ENCODE measurements around the gene TMEM114. TPM values are rescaled to one million over a fixed set of nuclear protein-coding genes. Genes with fewer than 3 reads are reported as not detected.

The TMEM114 gene
- polyA plus RNA-seq, 1 experiment = not detected

- H3K27ac ChIP-seq (ENCODE audit: low read depth, low read length) = no peak overlapping the region
- no peak for DNase-seq (ENCODE audit: low read depth, low spot score)
These were observed 41.6 kb upstream of the TMEM114 start for GRCh38 chr16:8631818-8632465.

DNA sequence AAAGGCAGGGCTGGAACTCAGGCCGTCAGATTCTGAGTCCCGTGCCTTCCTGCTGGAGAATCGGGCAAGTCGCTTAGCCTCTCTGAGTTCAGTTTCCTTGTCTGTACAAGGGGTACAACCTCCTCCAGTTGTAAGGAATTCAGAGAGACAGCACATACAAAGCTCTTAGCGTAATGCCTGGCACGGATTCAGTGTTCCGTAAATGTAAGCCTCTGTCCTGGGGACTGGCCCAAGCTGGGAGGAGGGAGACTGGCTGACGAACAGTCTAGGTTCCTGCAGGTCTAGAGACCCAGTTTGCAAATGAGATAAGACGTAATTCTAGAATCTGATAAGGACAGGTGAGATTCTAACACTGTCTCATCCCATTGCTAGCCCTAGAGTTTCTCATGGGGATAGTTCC is 41.1 kb upstream of the TMEM114 start:
- CTCF ChIA-PET = no interaction called here
- no peaks in the 10 kb centered on the region for H3K27me3 ChIP-seq (ENCODE audit: control insufficient read depth, insufficient read depth, low read length)
- POLR2A ChIA-PET = no interaction called here
- H3K9me3 ChIP-seq (ENCODE audit: control insufficient read depth, insufficient read depth, low read length) = no peaks in the 10 kb centered on the region
- TF ChIP-seq CTCF (IDR thresholded peaks at IDR 0.05; ENCODE audit: low read depth, low read length) = no peak
- no peak overlapping the region for H3K4me3 ChIP-seq (ENCODE audit: low read depth, low read length)
- H3K27ac ChIP-seq (ENCODE audit: low read depth, low read length) = no peak overlapping the region
- no peak for DNase-seq (ENCODE audit: low read depth, low spot score)

More at GRCh38 chr16:8631818-8632465, 41.6 kb upstream of the TMEM114 start:
- no peak for TF ChIP-seq CTCF (IDR thresholded peaks at IDR 0.05; ENCODE audit: low read depth, low read length)
- ChIA-PET CTCF (no interaction called here), POLR2A (no interaction called here)
- H3K27me3 ChIP-seq (ENCODE audit: control insufficient read depth, insufficient read depth, low read length) = no peaks in the 10 kb centered on the region
- no peak overlapping the region for H3K4me3 ChIP-seq (ENCODE audit: low read depth, low read length)
- no peaks in the 10 kb centered on the region for H3K9me3 ChIP-seq (ENCODE audit: control insufficient read depth, insufficient read depth, low read length)

DNA sequence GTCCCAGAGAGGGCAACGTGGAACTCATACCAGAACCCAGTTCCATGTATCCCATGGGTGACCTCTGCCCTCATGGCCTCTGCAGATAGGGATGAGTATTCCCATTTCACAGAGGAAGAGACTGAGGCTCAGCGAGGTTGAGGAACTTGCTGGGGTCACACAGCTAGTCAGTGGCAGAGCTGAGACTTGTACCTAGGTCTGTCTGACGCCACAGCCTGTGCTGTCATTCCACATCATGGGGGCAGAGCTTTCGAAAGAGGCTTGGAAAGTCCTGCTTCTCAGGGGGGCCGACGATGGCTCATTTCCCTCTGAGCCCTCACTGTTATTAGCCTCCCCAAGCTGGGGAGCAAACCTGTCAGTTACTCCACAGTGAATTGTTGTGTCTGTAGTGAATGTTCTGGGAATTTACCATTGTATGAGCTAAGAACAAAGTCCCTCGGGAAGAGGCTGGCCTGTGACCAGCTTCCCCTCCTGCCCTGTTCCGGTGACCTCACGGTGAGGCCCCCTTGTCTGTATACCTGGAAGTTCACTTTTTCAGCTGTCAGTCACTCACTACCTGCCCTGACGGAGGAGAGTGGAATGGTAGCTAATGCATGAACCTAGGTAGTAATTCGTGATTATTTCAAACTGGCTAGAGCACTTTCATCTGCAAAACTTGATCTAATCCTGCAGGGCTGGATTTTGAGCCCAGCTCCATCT is 40.1 kb upstream of the TMEM114 start:
- no peak for DNase-seq (ENCODE audit: low read depth, low spot score)
- Histone ChIP-seq H3K27me3 (ENCODE audit: control insufficient read depth, insufficient read depth, low read length) (no peaks in the 10 kb centered on the region), H3K9me3 (ENCODE audit: control insufficient read depth, insufficient read depth, low read length) (no peaks in the 10 kb centered on the region), H3K27ac (ENCODE audit: low read depth, low read length) (no peak overlapping the region), H3K4me3 (ENCODE audit: low read depth, low read length) (no peak overlapping the region)
- ChIA-PET POLR2A (no interaction called here), CTCF (interaction anchor here (0.8 to 1.1 kb wide), 2 partner anchors 31 to 63 kb away, joined by 4 read pairs; no protein-coding TSS in a partner anchor)
- no peak for TF ChIP-seq CTCF (IDR thresholded peaks at IDR 0.05; ENCODE audit: low read depth, low read length)

DNA sequence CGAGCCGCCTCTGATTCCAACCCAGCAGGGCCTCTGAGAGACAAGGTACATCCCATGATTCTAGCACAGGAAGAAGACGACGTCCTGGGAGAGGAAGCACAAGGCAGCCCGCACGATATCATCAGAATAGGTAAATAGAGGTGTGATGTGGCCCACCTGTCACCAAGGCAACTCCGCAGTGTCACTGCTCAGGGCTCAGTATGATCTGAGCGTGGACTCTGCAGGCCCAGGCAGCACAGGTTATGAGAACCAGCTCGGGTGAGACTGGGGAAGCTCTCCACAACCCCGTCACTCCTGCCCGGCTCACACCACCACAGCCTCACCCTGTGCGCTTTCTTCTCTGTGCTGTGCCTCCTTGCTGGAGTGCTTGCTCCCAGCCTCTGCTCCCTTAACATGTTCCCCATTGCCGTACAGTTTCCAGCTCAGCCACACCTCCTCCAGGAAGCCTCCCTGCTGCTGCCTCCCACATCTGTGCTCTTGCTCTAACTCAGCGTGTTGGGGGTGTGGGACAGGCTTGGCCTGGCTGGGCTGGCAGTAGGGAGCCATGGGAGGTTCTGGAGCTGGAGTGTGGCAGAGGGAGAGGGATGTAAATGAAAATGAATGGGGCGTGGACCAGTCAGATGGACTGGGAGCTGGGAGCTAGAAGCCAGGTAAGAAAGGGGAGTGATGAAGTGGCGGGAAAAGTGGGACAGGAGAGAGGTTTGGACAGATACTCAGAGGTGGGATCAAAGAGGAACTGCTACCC is 38.8 kb upstream of the TMEM114 start:
- no peak overlapping the region for H3K4me3 ChIP-seq (ENCODE audit: low read depth, low read length)
- no peak for DNase-seq (ENCODE audit: low read depth, low spot score)
- ChIA-PET CTCF (interaction anchor here (0.8 kb wide), 1 partner anchor 33 kb away, joined by 4 read pairs; no protein-coding TSS in a partner anchor), POLR2A (no interaction called here)
- H3K27ac ChIP-seq (ENCODE audit: low read depth, low read length) = no peak overlapping the region
- H3K9me3 ChIP-seq (ENCODE audit: control insufficient read depth, insufficient read depth, low read length) = no peaks in the 10 kb centered on the region
- TF ChIP-seq CTCF (IDR thresholded peaks at IDR 0.05; ENCODE audit: low read depth, low read length) = no peak
- H3K27me3 ChIP-seq (ENCODE audit: control insufficient read depth, insufficient read depth, low read length) = no peaks in the 10 kb centered on the region

DNA sequence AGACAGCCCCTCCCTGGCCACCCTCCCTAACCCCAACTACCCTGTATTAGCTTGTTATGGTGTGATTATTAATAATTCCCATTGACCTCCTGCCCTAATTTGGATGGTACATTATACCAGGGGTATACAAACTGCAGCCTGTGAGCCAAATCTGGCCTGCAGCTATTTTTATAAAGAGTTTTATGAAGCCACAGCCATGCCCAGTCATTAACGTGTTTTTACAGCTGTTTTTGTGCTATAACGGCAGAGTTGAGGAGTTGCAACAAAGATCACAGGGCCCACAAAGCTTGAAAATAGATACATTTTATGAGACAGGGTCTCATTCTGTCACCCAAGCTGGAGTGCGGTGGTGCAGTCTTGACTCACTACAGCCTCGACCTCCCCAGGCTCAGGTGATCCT is 37.1 kb upstream of the TMEM114 start:
- no peaks in the 10 kb centered on the region for H3K9me3 ChIP-seq (ENCODE audit: control insufficient read depth, insufficient read depth, low read length)
- no peak for DNase-seq (ENCODE audit: low read depth, low spot score)
- H3K27ac ChIP-seq (ENCODE audit: low read depth, low read length) = no peak overlapping the region
- no peaks in the 10 kb centered on the region for H3K27me3 ChIP-seq (ENCODE audit: control insufficient read depth, insufficient read depth, low read length)
- H3K4me3 ChIP-seq (ENCODE audit: low read depth, low read length) = no peak overlapping the region
- no peak for TF ChIP-seq CTCF (IDR thresholded peaks at IDR 0.05; ENCODE audit: low read depth, low read length)
- ChIA-PET POLR2A (no interaction called here), CTCF (no interaction called here)

Measured in AG04450 (cell line).